ENCODE measurements around the gene ANKRD55. TPM values are rescaled to one million over a fixed set of nuclear protein-coding genes. Genes with fewer than 3 reads are reported as not detected.

ANKRD55 gene
- total and polyA plus RNA-seq, 2 of the 8 experiments (the other 6 are each of a cell fraction or from before 2014, with no cell fraction given) = not detected

DNA sequence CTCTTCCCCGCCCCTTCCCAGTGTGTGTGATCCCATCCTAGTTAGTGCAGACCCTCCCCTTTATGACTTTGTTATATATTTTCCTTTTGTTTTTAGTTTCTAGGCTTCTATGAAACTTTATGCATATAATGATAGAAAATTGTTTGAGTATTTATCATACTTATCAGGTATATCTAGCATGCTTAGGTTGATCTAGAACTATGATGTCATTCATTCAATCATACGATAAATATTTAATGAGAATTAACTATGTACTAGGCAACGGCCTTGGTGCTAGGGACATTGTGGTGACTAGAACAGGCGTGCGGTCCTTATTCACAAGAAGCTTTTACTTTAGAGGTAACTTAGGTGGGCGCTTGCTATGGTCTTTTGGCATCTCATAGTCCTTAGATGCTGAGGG is 13.6 kb upstream of the ANKRD55 start (continued):
- TF ChIP-seq CTBP2 (IDR thresholded peaks at IDR 0.05; ENCODE audit: borderline replicate concordance, insufficient read depth, insufficient read length, low read length) = no peak
- TF ChIP-seq RBBP5 (IDR thresholded peaks at IDR 0.05; ENCODE audit: borderline replicate concordance, low read depth, low read length) = no peak
- TF ChIP-seq, protein P1, sequence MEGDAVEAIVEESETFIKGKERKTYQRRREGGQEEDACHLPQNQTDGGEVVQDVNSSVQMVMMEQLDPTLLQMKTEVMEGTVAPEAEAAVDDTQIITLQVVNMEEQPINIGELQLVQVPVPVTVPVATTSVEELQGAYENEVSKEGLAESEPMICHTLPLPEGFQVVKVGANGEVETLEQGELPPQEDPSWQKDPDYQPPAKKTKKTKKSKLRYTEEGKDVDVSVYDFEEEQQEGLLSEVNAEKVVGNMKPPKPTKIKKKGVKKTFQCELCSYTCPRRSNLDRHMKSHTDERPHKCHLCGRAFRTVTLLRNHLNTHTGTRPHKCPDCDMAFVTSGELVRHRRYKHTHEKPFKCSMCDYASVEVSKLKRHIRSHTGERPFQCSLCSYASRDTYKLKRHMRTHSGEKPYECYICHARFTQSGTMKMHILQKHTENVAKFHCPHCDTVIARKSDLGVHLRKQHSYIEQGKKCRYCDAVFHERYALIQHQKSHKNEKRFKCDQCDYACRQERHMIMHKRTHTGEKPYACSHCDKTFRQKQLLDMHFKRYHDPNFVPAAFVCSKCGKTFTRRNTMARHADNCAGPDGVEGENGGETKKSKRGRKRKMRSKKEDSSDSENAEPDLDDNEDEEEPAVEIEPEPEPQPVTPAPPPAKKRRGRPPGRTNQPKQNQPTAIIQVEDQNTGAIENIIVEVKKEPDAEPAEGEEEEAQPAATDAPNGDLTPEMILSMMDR (IDR thresholded peaks at IDR 0.05; ENCODE audit: control extremely low read depth in 1 of 3, insufficient read depth in 1 of 3, low read depth in 1 of 3, low read length in 3 of 3) = no peak
- no peak for TF ChIP-seq NANOG (IDR thresholded peaks at IDR 0.05; ENCODE audit: insufficient read depth, low read depth, low read length, poor library complexity, severe bottlenecking)
- no peak for TF ChIP-seq POLR2AphosphoS5 (IDR thresholded peaks at IDR 0.05; ENCODE audit: low read depth, low read length)
